ENCODE results near the gene SPECC1. TPM values are rescaled to one million over a fixed set of nuclear protein-coding genes. Genes with fewer than 3 reads are reported as not detected.
"Not testable (repeated sequence)": the region's sequence is repeated elsewhere in the genome, so short reads cannot be mapped to it uniquely, and the experiment has no call there.

SPECC1 gene
- polyA plus RNA-seq, 1 experiment = 56.4 TPM

GRCh38 chr17:20230924-20231323 lies 221.8 kb downstream of the SPECC1 start:
- CTCF ChIA-PET = no interaction called here
- TF ChIP-seq, protein P1, sequence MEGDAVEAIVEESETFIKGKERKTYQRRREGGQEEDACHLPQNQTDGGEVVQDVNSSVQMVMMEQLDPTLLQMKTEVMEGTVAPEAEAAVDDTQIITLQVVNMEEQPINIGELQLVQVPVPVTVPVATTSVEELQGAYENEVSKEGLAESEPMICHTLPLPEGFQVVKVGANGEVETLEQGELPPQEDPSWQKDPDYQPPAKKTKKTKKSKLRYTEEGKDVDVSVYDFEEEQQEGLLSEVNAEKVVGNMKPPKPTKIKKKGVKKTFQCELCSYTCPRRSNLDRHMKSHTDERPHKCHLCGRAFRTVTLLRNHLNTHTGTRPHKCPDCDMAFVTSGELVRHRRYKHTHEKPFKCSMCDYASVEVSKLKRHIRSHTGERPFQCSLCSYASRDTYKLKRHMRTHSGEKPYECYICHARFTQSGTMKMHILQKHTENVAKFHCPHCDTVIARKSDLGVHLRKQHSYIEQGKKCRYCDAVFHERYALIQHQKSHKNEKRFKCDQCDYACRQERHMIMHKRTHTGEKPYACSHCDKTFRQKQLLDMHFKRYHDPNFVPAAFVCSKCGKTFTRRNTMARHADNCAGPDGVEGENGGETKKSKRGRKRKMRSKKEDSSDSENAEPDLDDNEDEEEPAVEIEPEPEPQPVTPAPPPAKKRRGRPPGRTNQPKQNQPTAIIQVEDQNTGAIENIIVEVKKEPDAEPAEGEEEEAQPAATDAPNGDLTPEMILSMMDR (IDR thresholded peaks at IDR 0.05; ENCODE audit: low read depth, low read length) = no peak
- Histone ChIP-seq H3K27me3 (ENCODE audit: control insufficient read depth, insufficient read depth, low read length) (no peaks in the 10 kb centered on the region), H3K27ac (ENCODE audit: low read depth, low read length) (no peak overlapping the region), H3K9me3 (ENCODE audit: control insufficient read depth, insufficient read depth, low read length) (no peaks in the 10 kb centered on the region), H3K4me3 (ENCODE audit: low read depth, low read length) (no peak overlapping the region)
- POLR2A ChIA-PET = no interaction called here
- no peak for DNase-seq (ENCODE audit: low read depth, low spot score)

DNA sequence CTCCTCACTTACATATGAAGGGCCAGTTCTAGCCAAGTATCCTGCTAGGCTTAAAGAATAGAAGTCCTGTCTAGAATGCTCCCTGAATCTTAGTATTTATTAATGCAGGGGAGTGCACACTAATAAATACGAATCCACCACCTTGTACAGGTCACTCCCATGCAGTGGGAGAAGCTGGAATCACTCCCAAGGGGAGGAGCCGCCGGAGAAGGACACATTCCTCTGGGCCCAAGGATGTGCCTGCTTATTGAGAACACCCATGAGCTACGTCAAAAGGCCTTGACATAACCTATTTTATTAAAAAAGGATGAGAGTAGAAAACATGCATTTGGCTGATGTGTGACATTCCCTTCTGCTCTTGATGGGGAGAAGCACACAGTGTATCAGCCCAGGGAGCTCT lies 223.5 kb downstream of the SPECC1 start:
- Histone ChIP-seq H3K4me3 (ENCODE audit: low read depth, low read length) (no peak overlapping the region), H3K9me3 (ENCODE audit: control insufficient read depth, insufficient read depth, low read length) (no peaks in the 10 kb centered on the region), H3K27ac (ENCODE audit: low read depth, low read length) (no peak overlapping the region), H3K27me3 (ENCODE audit: control insufficient read depth, insufficient read depth, low read length) (no peaks in the 10 kb centered on the region)
- no peak for DNase-seq (ENCODE audit: low read depth, low spot score)
- CTCF ChIA-PET = interaction anchor here (0.6 to 1.4 kb wide), 2 partner anchors 88 to 110 kb away, joined by 3 read pairs; no protein-coding TSS in a partner anchor
- TF ChIP-seq, protein P1 (IDR thresholded peaks at IDR 0.05; ENCODE audit: low read depth, low read length) = no peak
- POLR2A ChIA-PET = no interaction called here

DNA sequence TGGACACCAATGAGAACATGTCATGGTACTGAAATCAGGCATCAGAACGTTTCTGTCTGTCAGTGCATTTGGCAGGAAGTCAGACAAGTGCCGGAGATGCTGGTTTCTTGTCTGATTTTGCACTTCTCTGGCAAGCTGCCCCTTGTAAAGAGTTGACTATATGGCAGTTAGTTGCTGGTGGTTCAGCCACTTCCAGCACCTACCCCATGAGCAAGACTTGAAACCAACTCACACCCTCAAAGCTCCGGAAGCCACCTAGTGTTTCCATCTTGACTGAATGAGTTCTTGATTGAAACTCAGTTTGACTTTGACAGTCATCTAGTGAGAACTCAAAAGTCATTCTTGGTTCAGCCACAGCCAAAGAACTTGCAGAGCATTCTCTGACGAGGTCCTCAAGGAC lies 225.1 kb downstream of the SPECC1 start:
- Histone ChIP-seq H3K27ac (ENCODE audit: low read depth, low read length) (no peak overlapping the region), H3K9me3 (ENCODE audit: control insufficient read depth, insufficient read depth, low read length) (no peaks in the 10 kb centered on the region), H3K4me3 (ENCODE audit: low read depth, low read length) (no peak overlapping the region), H3K27me3 (ENCODE audit: control insufficient read depth, insufficient read depth, low read length) (no peaks in the 10 kb centered on the region)
- ChIA-PET CTCF (no interaction called here), POLR2A (no interaction called here)
- DNase-seq (ENCODE audit: low read depth, low spot score) = no peak
- TF ChIP-seq, protein P1 (IDR thresholded peaks at IDR 0.05; ENCODE audit: low read depth, low read length) = no peak

DNA sequence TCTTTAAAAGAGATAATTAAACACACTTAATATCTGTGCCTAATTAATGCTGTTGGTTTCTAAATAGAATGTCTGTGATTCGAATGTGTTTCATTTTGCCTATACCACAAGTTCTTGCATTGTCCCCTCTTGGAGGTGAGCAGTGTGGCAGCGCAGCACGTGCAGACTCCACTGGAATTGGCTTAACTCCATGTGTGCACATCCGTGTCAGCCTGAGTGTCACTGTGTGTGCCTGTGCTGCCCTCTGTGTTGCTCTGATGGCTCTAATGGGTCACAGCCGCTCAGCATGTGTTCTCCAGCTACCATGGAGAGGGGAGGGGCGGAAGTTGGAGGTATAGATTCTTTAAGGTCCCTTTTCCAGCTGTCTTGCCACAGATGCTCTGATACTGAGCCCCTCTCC lies 226.6 kb downstream of the SPECC1 start:
- ChIA-PET POLR2A (no interaction called here), CTCF (interaction anchor here (2.1 kb wide), 1 partner anchor 9 kb away, joined by 7 read pairs; no protein-coding TSS in a partner anchor)
- DNase-seq (ENCODE audit: low read depth, low spot score) = no peak
- Histone ChIP-seq H3K27ac (ENCODE audit: low read depth, low read length) (no peak overlapping the region), H3K4me3 (ENCODE audit: low read depth, low read length) (no peak overlapping the region), H3K9me3 (ENCODE audit: control insufficient read depth, insufficient read depth, low read length) (no peaks in the 10 kb centered on the region), H3K27me3 (ENCODE audit: control insufficient read depth, insufficient read depth, low read length) (no peaks in the 10 kb centered on the region)
- TF ChIP-seq, protein P1 (IDR thresholded peaks at IDR 0.05; ENCODE audit: low read depth, low read length) = no peak

DNA sequence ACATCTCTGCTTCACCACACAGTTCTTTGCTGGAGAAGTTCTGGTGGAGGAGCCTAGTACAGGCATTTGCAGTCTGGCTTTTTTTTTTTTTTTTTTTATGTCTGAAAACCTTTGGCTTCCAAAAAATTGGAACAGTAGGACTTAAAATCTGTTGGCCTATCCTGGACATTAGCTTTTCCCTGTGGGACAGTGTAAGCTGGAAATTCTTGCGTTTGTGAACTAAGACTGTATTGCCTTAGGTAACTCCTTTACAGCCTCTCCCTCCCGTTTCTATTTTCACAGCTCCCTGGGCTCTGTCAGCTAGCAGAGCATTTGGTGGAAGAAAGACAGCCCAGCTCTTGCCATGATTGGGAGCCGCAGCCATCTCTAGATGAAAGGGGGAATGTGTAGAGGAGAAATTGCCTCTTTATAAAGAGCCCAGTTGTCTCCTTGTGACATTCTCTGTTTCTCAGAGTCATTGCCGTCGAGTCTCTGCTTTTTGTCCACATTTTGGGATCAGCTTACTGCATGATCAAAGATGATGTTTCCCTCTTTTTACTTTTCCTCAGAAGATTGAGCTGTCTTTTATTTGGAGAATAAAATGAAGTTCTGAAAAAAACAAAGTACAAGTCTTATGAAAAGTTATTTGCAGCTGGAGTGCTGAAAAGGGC lies 227.5 kb downstream of the SPECC1 start:
- ChIA-PET CTCF (interaction anchor here (1.2 to 2.1 kb wide), 2 partner anchors 9 to 10 kb away, joined by 3 to 7 read pairs; no protein-coding TSS in a partner anchor), POLR2A (interaction anchor here (0.6 kb wide), 1 partner anchor 55 kb away, joined by 3 read pairs; no protein-coding TSS in a partner anchor)
- TF ChIP-seq, protein P1 (IDR thresholded peaks at IDR 0.05; ENCODE audit: low read depth, low read length) = no peak
- H3K4me3 ChIP-seq (ENCODE audit: low read depth, low read length) = no peak overlapping the region
- DNase-seq (ENCODE audit: low read depth, low spot score) = no peak
- no peaks in the 10 kb centered on the region for H3K9me3 ChIP-seq (ENCODE audit: control insufficient read depth, insufficient read depth, low read length)
- no peak overlapping the region for H3K27ac ChIP-seq (ENCODE audit: low read depth, low read length)
- H3K27me3 ChIP-seq (ENCODE audit: control insufficient read depth, insufficient read depth, low read length) = no peaks in the 10 kb centered on the region

GRCh38 chr17:20239776-20240175 lies 230.6 kb downstream of the SPECC1 start:
- CTCF ChIA-PET; H3K27ac ChIP-seq (ENCODE audit: low read depth, low read length); H3K4me3 ChIP-seq (ENCODE audit: low read depth, low read length); DNase-seq (ENCODE audit: low read depth, low spot score); H3K27me3 ChIP-seq (ENCODE audit: control insufficient read depth, insufficient read depth, low read length); H3K9me3 ChIP-seq (ENCODE audit: control insufficient read depth, insufficient read depth, low read length); POLR2A ChIA-PET: not testable (repeated sequence)

Measured in AG04450 (cell line).